Ramos (cell line): ENCODE results near the gene ZNF30.
"Not testable (repeated sequence)": the region's sequence is repeated elsewhere in the genome, so short reads cannot be mapped to it uniquely, and the experiment has no call there.

ENCODE experiments used
- in situ Hi-C: fragments of 300-500 bp; cut with MboI; formaldehyde crosslinking; loops from one replicate; pipeline ENCODE4 v1.14.3; 2022; ENCODE audit warnings: low sequenced_read_pairs; ENCODE audit not compliant: unreplicated experiment

ZNF30 gene

GRCh38 chr19:34926685-34927375, at the start of gene ZNF30:
Gene ZNF30 (plus strand): TSS chr19:34926903. CDS start chr19:34929948, 3,045 bp downstream.
- in situ Hi-C loops = no loop called here

- in situ Hi-C loops = no loop called here
Observed at GRCh38 chr19:34879563-34879962, 47.1 kb upstream of the ZNF30 start.

- in situ Hi-C loops = no loop called here
Observed at GRCh38 chr19:34880034-34880433, 46.7 kb upstream of the ZNF30 start.

GRCh38 chr19:34881982-34882381, 44.7 kb upstream of the ZNF30 start:
- in situ Hi-C loops = no loop called here

GRCh38 chr19:34888091-34888490, 38.6 kb upstream of the ZNF30 start:
- in situ Hi-C loops = no loop called here

- in situ Hi-C loops = no loop called here
Observed at GRCh38 chr19:34900245-34900644, 26.5 kb upstream of the ZNF30 start.

GRCh38 chr19:34904664-34905527, 21.8 kb upstream of the ZNF30 start:
- in situ Hi-C loops = no loop called here

GRCh38 chr19:34910770-34911169, 15.9 kb upstream of the ZNF30 start:
- in situ Hi-C loops = no loop called here

GRCh38 chr19:34917144-34917543, 9.6 kb upstream of the ZNF30 start:
- in situ Hi-C loops = not testable (repeated sequence)

- in situ Hi-C loops = no loop called here
Observed at GRCh38 chr19:34918190-34918589, 8.5 kb upstream of the ZNF30 start.

- in situ Hi-C loops = not testable (repeated sequence)
Observed at GRCh38 chr19:34920090-34920786, 6.5 kb upstream of the ZNF30 start.

GRCh38 chr19:34925278-34925855, 1.3 kb upstream of the ZNF30 start:
- in situ Hi-C loops = no loop called here

GRCh38 chr19:34926361-34926684, 380 bp upstream of the ZNF30 start:
- in situ Hi-C loops = no loop called here

- in situ Hi-C loops = no loop called here
Observed at GRCh38 chr19:34932494-34932893, 5.8 kb downstream of the ZNF30 start.

- in situ Hi-C loops = no loop called here
Observed at GRCh38 chr19:34936184-34936583, 9.5 kb downstream of the ZNF30 start.

- in situ Hi-C loops = no loop called here
Observed at GRCh38 chr19:34938886-34939285, 12.2 kb downstream of the ZNF30 start.

- in situ Hi-C loops = no loop called here
Observed at GRCh38 chr19:34943861-34944573, 17.3 kb downstream of the ZNF30 start.

- in situ Hi-C loops = no loop called here
Observed at GRCh38 chr19:34953092-34953491, 26.4 kb downstream of the ZNF30 start.

- in situ Hi-C loops = no loop called here
Observed at GRCh38 chr19:34957830-34958751, 31.4 kb downstream of the ZNF30 start.
